Sigmoid colon (tissue), 7 donors: ENCODE data around the gene CNPY4. TPM values are rescaled to one million over a fixed set of nuclear protein-coding genes. Genes with fewer than 3 reads are reported as not detected.

Experiments
- DNase-seq: peaks from one replicate; pipeline ENCODE4 v3.0.0-alpha.2; 2019
- H3K27ac ChIP-seq, 4 donors: fragments of 200-600 bp; sonication (generic); one replicate each; pipeline ENCODE4 v1.5.1; 2016 to 2019; ENCODE audit warnings: mild to moderate bottlenecking in 1 of 4
- H3K27me3 ChIP-seq, 3 donors: fragments of 200-600 bp; sonication (generic); one replicate each; pipeline ENCODE4 v1.5.1; 2019; ENCODE audit warnings: mild to moderate bottlenecking in 1 of 3
- H3K36me3 ChIP-seq, 4 donors: fragments of 200-600 bp; sonication (generic); one replicate each; pipeline ENCODE4 v1.5.1; 2016 to 2019
- H3K4me1 ChIP-seq, 4 donors: fragments of 200-600 bp; sonication (generic); one replicate each; pipeline ENCODE4 v1.5.1; 2017 to 2019
- H3K4me3 ChIP-seq, 4 donors: fragments of 200-600 bp; sonication (generic); one replicate each; pipeline ENCODE4 v1.5.1; 2017 to 2019; ENCODE audit warnings: mild to moderate bottlenecking in 2 of 4, moderate library complexity in 1 of 4
- H3K9me3 ChIP-seq, 4 donors: fragments of 200-600 bp in 3 of 4; sonication (generic) in 3 of 4; one replicate each; pipeline versions ENCODE4 v1.5.1 to v1.6.1; 2013 to 2019
- CTCF ChIP-seq, 4 experiments: fragments of 450-650 bp in 3 of 4; fragments of 200-600 bp in 1 of 4; IDR thresholded peaks; one replicate each; pipeline ENCODE4 v1.5.1; 2016 to 2019; ENCODE audit warnings: antibody characterized with exemption in 4 of 4, mild to moderate bottlenecking in 3 of 4, moderate library complexity in 2 of 4
- EP300 ChIP-seq, 4 donors: sonication (generic); formaldehyde crosslinking; IDR thresholded peaks; one replicate each; pipeline ENCODE4 v1.6.1; 2017; ENCODE audit warnings: antibody characterized with exemption in 4 of 4
- POLR2A ChIP-seq, 2 donors: fragments of 450-650 bp; IDR thresholded peaks; one replicate each; pipeline ENCODE4 v1.6.1; 2016; ENCODE audit warnings: antibody characterized with exemption in 2 of 2, mild to moderate bottlenecking in 2 of 2, moderate library complexity in 2 of 2
- POLR2AphosphoS5 ChIP-seq, 4 donors: sonication (generic); formaldehyde crosslinking; IDR thresholded peaks; one replicate each; pipeline ENCODE4 v1.6.1; 2017; ENCODE audit warnings: antibody characterized with exemption in 4 of 4
- WGBS, 2 donors: extraction: QIAGEN DNeasy Blood & Tissue Kit; methylation state at CpG; one replicate each; pipeline ENCODE4 v1.1.7; 2013; 5-methylcytosine and 5-hydroxymethylcytosine counted together
- intact Hi-C: fragments of 100-400 bp; cut with DNase I; formaldehyde crosslinking; loops from one replicate; pipeline ENCODE4 v1.15.1; 2023
- polyA plus RNA-seq, 3 donors: library from polyadenylated mRNA; stranded (reverse); fragments of 200-250 nt; gene quantifications; one replicate each; pipeline ENCODE4 v1.2.3, GENCODE V29; 2013
- total RNA-seq, 4 donors: library from RNA; depleted of rRNA; stranded (reverse); fragments of >200 nt; gene quantifications; one replicate each; pipeline ENCODE4 v1.1.0, GENCODE V29; 2016
- donor health status: healthy with polysubstance abuse.
- donor health status: Bipolar disorder and iron deficiency.
- donor health status: healthy.

Gene CNPY4
- total and polyA plus RNA-seq, 7 donors: 4.4 to 26.6 (median 14.2) TPM

DNA sequence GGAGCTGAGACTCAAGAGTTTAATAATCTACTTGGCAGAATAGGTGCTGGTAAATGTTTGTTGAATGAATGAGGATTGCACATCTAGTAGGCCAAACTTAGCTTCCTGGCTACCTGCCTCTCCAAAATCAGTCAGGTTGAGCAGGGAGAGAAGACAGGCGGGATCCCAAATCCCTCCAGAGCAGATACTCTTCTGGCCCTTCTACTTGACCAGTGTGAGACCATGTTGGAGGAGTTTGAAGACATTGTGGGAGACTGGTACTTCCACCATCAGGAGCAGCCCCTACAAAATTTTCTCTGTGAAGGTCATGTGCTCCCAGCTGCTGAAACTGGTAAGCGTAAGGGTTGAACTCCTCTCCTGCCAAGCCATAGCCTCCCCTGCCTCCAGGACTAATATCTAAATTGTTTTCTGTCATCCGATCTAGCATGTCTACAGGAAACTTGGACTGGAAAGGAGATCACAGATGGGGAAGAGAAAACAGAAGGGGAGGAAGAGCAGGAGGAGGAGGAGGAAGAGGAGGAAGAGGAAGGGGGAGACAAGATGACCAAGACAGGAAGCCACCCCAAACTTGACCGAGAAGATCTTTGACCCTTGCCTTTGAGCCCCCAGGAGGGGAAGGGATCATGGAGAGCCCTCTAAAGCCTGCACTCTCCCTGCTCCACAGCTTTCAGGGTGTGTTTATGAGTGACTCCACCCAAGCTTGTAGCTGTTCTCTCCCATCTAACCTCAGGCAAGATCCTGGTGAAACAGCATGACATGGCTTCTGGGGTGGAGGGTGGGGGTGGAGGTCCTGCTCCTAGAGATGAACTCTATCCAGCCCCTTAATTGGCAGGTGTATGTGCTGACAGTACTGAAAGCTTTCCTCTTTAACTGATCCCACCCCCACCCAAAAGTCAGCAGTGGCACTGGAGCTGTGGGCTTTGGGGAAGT lies 5.1 kb downstream of the CNPY4 start:
- Histone ChIP-seq H3K4me1 (peaks cover 0 to 39% (median 26%) of the 10 kb centered on the region in 4 donors), H3K27ac (peak overlapping the region in 1 of 4 donors; percentile 29), H3K4me3 (no peak overlapping the region), H3K9me3 (no peaks in the 10 kb centered on the region), H3K36me3 (peaks cover 0 to 12% (median 0%) of the 10 kb centered on the region in 4 donors), H3K27me3 (no peaks in the 10 kb centered on the region)
- no peak for DNase-seq
- 52 to 72% methylated on average over 4 of the region's 4 CpGs for WGBS, 2 donors
- no peak for TF ChIP-seq POLR2AphosphoS5 (IDR thresholded peaks at IDR 0.05)
- no peak for TF ChIP-seq POLR2A (IDR thresholded peaks at IDR 0.05)
- no peak for TF ChIP-seq CTCF (IDR thresholded peaks at IDR 0.05)
- no peak for TF ChIP-seq EP300 (IDR thresholded peaks at IDR 0.05)
- intact Hi-C loops: loop anchor here (5.0 kb wide), 2 partner anchors 132 to 207 kb away; partner anchors contain the start of gene TRIM4

DNA sequence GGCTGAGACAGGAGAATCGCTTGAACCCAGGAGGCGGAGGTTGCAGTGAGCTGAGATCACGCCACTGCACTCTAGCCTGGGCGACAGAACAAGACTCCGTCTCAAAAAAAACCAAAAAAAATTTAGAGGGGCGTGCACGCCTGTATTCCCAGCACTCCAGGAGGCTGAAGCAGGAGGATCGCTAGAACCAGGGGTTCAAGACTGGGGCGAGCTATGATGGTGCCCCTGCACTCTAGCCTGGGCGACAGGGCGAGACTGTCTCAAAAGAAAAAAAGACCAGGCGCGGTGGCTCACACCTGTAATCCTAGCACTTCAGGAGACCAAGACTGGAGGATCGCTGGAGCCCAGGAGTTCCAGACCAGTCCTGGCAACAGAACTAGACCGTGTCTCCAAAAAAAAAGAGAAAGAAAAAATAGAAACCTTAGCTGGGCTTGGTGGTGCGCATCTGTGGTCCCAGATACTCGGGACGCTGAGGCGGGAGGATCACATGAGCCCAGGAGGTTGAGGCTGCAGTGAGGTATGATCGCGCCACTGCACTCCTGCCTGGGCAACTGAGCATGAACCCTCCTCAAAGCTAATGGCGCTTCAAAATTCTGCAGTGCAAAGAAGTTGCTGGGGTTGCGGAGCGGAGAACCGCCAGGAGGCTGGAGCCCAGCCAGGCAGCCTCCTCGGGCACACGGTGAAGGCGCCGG lies 7.0 kb downstream of the CNPY4 start:
- H3K27me3 ChIP-seq: no peaks in the 10 kb centered on the region
- TF ChIP-seq EP300 (IDR thresholded peaks at IDR 0.05) (no peak), CTCF (IDR thresholded peaks at IDR 0.05) (no peak), POLR2A (IDR thresholded peaks at IDR 0.05) (no peak), POLR2AphosphoS5 (IDR thresholded peaks at IDR 0.05) (no peak)
- no peaks in the 10 kb centered on the region for H3K9me3 ChIP-seq
- H3K27ac ChIP-seq: peak overlapping the region; percentile 91 to 95 (median 94)
- DNase-seq: no peak
- peak overlapping the region; percentile 64 to 88 (median 80) for H3K4me3 ChIP-seq
- peaks cover 0 to 33% (median 21%) of the 10 kb centered on the region in 4 donors for H3K4me1 ChIP-seq
- intact Hi-C loops: loop anchor here (2.0 to 5.0 kb wide), 4 partner anchors 26 to 209 kb away; partner anchors contain the start of genes AP4M1, COPS6, MCM7 and TRIM4
- H3K36me3 ChIP-seq: peaks cover 0 to 12% (median 0%) of the 10 kb centered on the region in 4 donors
- 3 to 11% methylated on average over 29 of the region's 29 CpGs for WGBS, 2 donors

GRCh38 chr7:100126931-100127865 lies 7.8 kb downstream of the CNPY4 start, which contains the start of gene MBLAC1:
MBLAC1 (plus strand) TSS chr7:100126967; CDS start chr7:100127396, 429 bp downstream.
- Histone ChIP-seq H3K4me3 (peak within 1 kb of the TSS; percentile 64 to 88 (median 80)), H3K4me1 (peaks cover 0 to 33% (median 22%) of the 10 kb centered on the region in 4 donors), H3K27me3 (no peaks in the 10 kb centered on the region), H3K9me3 (no peaks in the 10 kb centered on the region), H3K27ac (peak within 1 kb of the TSS; percentile 91 to 95 (median 94)), H3K36me3 (peaks cover 0 to 12% (median 0%) of the 10 kb centered on the region in 4 donors)
- TF ChIP-seq EP300 (IDR thresholded peaks at IDR 0.05): no peak
- TF ChIP-seq POLR2A (IDR thresholded peaks at IDR 0.05): peak; percentile 13 to 81
- TF ChIP-seq POLR2AphosphoS5 (IDR thresholded peaks at IDR 0.05): peak; percentile 44 to 91 (median 76)
- TF ChIP-seq CTCF (IDR thresholded peaks at IDR 0.05): no peak
- peak; percentile 94 for DNase-seq
- intact Hi-C loops: loop anchor here (2.0 to 5.0 kb wide), 4 partner anchors 26 to 210 kb away; partner anchors contain the start of genes AP4M1, COPS6, MCM7 and TRIM4
- 0% methylated on average over 85 of the region's 85 CpGs for WGBS, 2 donors
